ENCODE data around the gene HOXB6.

The HOXB6 gene

GRCh38 chr17:48621410-48622392, 16.9 kb upstream of the HOXB6 start:
- no peak for DNase-seq (ENCODE audit: low spot score)

DNA sequence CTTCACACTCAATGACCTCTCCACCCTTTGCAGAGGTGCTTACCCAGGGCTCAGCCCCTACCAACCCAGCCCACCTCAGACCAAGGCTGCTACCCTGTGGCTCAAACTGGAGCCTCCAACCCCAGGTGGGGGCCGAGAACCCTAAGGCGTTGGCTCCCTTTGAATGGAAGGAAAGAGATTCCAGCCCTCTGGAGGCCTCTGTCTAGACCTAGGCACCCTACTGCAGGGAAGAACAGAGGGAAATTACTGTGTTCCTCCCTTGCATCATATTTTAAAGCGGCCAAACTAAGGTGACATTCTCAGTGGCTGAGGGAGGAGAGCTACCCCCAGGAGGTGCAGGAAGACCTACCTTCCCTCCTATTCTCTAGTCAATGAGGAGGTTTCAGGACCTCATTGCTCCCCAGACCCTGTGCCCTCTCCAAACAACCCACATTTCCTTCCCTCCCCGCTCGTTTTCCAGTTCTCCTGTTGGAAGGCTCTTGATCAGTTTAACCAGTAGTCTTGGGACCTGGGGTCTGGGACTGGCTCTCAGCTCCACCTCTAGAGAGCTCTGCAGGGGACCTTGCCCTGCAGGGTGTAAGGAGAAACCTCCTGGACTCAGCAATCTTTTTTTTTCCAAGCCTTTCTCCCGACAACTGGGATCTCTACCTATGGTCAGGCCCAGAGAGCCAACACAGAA, 15.8 kb upstream of the HOXB6 start:
- DNase-seq (ENCODE audit: low spot score), result no peak

- no peak for DNase-seq (ENCODE audit: low spot score)
Measured at GRCh38 chr17:48619826-48620449, 15.2 kb upstream of the HOXB6 start.

DNA sequence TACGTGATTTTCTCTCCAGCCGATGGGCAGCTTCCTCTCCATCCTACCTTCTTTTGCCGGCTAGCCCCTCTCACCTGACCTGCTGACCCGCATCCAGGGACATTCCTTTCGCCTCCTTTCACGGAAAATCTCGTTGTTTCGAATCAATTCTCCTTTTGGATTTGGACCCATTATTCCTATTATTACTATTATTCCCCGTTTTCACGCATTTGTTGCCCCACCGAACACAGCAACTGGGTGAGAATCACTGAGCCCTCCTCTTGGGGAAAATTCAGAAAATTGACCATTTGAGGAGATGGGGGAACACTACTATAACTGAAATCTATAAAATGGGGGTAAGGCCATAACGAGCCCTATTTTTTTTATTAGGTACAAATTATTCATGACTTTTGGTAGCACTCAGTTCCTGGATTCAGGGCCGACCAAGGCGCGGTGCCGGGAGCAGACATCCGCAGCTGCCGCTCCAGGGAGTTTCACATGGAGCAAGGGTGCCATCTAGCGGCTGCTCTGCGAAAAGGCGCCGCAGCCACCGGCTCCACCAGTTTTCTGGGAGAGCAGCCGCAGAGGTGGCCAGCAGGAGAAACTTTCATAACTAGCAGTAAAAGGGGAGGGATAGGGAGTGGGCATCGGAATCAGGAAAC, 13.6 kb upstream of the HOXB6 start:
- peak; percentile 97 for DNase-seq (ENCODE audit: low spot score)

GRCh38 chr17:48617471-48618255, 12.9 kb upstream of the HOXB6 start:
- no peak for DNase-seq (ENCODE audit: low spot score)

DNA sequence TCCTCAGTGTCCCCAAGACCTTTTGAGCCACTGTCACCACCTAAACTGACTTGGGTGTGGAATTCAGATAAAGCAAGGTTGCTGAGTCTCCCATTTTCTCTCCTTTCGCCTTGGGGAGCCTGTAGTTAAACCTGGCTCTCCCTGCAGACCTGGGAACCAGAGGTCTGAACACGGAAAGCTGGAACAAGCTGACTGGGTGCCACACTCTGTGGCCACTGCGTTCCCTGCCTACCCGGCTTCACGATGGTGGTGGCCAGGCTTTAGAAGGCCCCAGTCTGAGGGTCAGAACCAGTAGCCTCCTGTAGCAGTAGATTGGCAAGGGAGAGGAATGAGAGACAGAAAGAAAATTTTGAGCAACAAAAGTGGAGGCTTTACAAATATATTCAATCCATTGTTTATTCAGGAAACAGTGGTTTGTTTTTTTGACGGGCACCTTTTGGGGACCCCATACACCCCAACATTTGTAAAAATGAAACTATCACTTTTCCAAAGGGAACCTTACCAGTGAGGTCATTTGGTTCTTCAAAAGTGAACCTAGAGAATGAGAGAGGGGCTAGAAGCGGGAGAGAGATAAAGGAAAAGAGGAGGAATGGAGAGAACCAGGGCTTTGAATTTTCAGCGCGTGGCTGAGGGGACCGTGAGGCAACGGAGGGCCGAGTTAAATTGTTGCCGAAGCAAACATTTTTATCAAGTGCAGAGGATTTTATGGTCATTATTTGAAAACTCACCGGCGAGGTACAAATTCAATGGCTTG, 12.1 kb upstream of the HOXB6 start:
- DNase-seq (ENCODE audit: low spot score), result no peak

GRCh38 chr17:48615963-48616716, 11.4 kb upstream of the HOXB6 start:
- DNase-seq (ENCODE audit: low spot score), result no peak

DNA sequence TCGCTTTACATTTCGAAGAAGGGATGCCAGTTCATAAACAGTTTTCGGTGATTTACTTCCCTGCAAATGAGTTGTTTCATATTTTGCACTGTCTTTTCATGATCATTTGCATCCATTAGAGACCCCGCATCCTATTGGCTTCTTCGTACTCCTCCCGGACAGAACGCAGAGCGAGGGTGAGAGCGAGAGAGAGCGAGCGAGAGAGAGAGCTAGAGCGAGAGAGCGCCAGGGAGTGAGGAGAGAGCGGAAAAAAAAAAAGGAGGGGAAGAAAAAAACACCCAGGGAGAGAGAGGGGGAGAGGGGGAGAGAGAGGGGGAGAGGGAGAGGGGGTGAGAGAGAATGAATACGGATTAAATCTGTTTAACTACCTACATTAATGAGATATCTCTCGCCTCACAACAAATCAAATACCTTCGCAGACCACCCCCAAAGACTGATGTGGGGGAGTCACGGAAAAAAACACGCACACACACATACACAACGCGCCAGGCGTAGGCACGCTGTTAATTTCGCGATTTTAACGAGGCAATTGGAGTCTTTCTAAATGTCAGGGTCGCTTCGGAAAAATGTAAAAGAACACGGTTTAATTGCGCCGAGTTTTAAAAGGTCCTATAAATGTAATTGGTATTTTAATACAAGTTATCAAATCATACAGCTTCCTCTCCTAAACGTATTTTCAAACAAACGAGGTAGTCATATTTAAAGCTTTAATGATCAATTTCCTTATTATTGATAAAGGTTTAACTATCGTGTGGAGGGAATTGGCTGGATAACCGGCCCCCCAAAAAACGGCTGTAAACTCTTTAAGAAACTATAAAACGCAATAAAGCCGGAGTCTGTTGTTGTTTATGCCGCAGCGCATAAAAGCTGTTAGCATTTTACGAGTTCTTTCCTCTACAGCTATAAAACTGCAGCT, 10.5 kb upstream of the HOXB6 start, which contains the start of gene HOXB8:
TSS of gene HOXB8 (minus strand) at position 246 of the 916 bp plus-strand sequence. CDS start 588 bp downstream, outside the sequence.
- no peak for DNase-seq (ENCODE audit: low spot score)

DNA sequence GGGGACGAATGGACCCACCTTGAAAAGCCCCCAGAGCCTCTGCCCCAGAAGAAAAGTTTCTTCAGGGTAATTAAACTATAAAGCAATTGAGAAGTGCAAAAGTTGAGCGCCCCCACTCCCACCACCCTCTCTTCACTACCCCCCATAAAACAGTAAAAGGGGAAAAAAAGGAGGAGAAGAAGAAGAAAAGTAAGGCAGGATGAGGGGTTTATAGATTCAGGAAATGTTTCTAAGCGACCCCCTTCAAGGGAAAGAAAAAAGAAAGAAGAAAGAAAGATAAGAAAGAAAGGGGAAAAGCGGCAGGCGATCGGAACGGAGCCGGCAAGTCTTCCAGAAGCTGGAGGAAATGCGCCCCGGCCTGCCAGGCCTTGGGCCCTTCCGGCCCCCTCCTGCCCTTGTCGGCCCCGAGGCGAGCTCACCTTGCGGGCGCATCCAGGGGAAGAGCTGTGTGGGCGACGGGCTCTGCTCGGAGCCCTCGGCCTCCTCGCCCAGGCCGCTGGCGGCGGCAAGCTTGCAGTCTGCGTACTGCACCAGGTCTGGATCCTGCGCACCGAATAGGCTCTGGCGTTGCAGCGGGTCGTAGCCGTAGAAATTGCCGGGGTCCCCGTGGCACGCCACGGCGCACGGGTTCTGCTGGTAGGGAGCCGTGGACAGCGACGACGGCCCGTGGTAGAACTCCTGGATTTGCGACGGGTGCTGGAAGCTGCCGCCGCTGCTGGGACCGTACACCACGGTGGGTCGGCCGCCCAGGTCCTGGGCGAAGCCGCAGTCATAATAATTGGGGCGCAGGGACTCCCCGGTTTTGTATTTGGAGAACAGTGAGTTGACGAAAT, 9.3 kb upstream of the HOXB6 start:
- DNase-seq (ENCODE audit: low spot score), result no peak

DNA sequence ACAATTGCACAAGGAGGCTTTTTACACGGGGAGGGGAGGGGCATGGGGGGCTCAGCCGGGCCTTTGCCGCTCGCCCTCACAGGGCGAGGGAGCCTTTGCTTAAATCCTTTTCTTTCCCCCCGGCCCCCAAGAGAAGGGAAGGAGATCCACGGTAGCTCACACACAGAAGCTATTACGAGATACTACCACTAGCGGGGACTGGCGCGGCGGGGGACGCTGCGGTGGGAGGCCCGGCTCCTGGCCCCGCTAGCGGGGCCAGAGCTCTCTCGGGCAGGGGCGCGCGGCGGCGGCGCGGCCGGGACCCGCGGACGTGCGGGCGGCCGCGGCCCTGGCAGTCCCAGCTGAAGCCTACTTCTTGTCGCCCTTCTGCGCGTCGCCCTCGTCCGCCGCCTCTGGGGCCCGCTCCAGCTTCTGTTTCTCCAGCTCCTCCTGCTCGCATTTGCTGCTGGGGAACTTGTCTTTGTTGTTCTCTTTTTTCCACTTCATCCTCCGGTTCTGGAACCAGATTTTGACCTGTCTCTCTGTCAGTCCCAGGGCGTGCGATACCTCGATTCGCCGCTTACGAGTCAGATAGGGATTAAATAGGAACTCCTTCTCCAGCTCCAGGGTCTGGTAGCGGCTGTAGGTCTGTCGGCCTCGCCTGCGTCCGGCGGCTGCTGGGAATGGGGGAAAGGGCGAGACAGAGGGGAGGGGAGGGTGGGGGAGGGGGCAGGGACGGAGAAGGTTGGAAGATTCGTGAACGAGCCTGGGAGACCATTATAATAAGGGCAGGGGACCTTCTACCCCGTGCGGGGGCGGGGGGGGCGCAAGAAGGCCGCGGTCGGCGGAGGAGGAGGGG, 8.3 kb upstream of the HOXB6 start:
- peak; percentile 84 for DNase-seq (ENCODE audit: low spot score)

GRCh38 chr17:48612456-48612853, 7.7 kb upstream of the HOXB6 start:
- DNase-seq (ENCODE audit: low spot score), result no peak

DNA sequence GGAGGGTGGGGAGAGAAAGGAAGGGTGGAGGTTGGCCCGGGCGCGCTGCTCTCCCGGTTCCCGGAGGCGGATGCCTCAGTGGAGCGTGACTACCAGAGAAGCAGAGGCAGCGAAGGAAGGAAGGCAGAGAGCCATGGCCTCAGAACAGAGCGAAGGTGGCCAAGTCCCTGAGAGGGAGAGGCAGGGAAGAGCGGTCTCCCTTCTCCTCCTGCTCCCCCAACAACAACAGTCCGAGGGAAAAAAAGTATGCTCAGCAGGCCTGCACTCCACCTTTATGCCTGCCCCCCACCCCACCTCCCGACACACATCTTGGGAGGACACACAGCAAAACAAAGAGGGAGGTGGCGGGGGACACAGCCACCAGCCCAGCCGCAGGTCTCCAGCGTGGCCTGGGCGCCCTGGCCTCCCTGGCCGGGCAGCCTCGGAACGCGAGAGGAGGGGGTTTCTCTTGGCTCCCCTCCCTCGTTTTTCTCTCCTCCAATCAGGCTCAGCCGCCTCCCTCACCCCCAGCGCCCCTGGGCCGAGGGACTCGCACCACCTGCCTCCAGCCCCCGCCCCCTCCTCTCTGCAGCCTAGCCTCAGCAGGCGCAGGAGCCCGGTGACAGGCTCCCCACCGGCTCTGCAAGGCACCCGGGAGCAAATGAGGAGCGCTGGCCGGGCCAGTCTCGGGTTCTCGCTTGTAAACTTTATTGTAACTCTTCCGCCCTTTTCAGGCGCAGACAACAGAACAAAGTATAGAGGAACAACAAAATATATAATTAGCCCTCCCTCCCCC, 7.1 kb upstream of the HOXB6 start:
- no peak for DNase-seq (ENCODE audit: low spot score)

DNA sequence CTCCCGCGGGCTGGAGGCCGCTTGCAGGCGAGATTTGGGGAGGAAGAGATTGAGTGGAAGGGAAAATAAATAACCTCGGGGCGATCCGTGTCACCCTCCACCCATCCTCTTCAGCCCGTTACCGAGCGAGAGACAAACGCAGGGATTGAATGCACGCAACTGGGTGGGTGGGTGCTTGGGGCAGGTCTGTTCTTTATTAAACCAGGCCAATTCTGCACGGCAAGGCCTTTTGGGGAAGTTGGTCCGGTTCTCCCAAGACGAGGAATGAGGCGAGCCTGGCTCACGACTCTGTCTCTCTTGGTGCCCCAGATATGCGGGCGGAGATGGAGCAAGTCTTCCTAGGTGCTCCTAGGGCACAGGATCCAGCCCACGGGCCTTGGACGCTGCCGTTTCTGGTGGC, 6.4 kb upstream of the HOXB6 start:
- no peak for DNase-seq (ENCODE audit: low spot score)

DNA sequence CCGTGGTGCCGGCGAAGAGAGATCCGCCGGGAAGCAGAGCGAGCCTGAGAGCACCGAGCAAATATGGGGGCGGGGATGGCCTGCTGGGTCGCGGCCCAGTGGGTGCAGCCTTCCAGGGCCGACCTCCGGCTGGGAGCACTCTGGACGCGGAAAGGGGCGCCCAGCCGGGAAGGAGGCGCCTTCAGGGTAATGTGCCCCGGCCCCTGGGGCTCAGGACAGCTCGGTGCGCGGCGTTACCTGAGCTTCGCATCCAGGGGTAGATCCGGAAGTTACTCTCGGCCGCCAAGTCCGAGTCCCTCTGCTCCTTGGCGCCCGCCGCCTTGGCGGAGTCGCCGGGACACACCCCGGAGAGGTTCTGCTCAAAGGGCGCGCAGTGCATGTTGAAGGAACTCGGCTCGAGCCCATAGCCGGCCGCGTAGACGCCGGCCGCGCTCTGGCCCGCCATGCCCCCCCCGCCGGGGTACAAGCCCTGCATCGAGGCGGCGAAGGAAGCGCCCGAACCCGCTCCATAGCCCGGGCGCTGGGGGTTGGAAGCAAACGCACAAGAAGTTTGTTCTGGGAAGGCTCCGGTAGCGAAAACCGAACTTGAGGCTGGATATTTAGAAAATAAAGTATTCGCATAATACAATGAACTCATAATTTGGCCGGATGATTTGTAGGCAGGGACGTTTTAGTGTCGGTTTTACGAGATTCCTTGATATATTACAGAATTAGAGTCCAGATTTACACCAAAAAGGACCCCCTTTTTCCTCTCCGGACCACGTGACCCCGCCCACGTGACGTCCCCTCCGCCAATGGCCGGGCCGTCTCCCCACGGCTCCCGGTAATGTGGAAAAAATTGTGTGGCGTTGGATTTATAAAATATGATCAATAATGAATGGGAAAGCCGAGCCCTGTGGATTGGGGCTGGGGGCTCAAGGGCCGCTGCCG, 5.8 kb upstream of the HOXB6 start, which contains the start of gene HOXB7:
TSS of gene HOXB7 (minus strand) at position 736 of the 930 bp plus-strand sequence. CDS start at position 637, 99 bp downstream.
- peak; percentile 94 for DNase-seq (ENCODE audit: low spot score)

GRCh38 chr17:48609759-48610281, 5.0 kb upstream of the HOXB6 start:
- no peak for DNase-seq (ENCODE audit: low spot score)

All from hepatic stellate cell (primary cell).